ENCODE measurements around the gene TRIM6.
A peak's percentile ranks its signal among the peaks of the same experiment; 100 is the strongest.
"Not testable (repeated sequence)": the region's sequence is repeated elsewhere in the genome, so short reads cannot be mapped to it uniquely, and the experiment has no call there.

The TRIM6 gene

GRCh38 chr11:5596607-5597201, at the start of gene TRIM6:
TRIM6 (plus strand) TSS chr11:5596637; CDS start chr11:5596898, 261 bp downstream.
- peak; percentile 90 for DNase-seq

GRCh38 chr11:5547982-5548381, 48.5 kb upstream of the TRIM6 start:
- no peak for DNase-seq

- no peak for DNase-seq
Observed at GRCh38 chr11:5548440-5548839, 48.0 kb upstream of the TRIM6 start, which contains the start of gene OR52H1. OR52H1 (minus strand) TSS chr11:5548540; CDS start chr11:5545505, 3,035 bp downstream.

- DNase-seq: no peak
Observed at GRCh38 chr11:5550440-5551095, 45.9 kb upstream of the TRIM6 start.

GRCh38 chr11:5553343-5553742, 43.1 kb upstream of the TRIM6 start:
- peak; percentile 35 for DNase-seq

- no peak for DNase-seq
Observed at GRCh38 chr11:5556596-5557188, 39.7 kb upstream of the TRIM6 start.

GRCh38 chr11:5557751-5558150, 38.7 kb upstream of the TRIM6 start:
- DNase-seq: no peak

- peak; percentile 32 for DNase-seq
Observed at GRCh38 chr11:5564259-5565019, 32.0 kb upstream of the TRIM6 start.

GRCh38 chr11:5574654-5575053, 21.8 kb upstream of the TRIM6 start:
- no peak for DNase-seq

GRCh38 chr11:5575152-5575551, 21.3 kb upstream of the TRIM6 start:
- DNase-seq: no peak

- no peak for DNase-seq
Observed at GRCh38 chr11:5577101-5577500, 19.3 kb upstream of the TRIM6 start.

- DNase-seq: peak; percentile 9
Observed at GRCh38 chr11:5580577-5580976, 15.9 kb upstream of the TRIM6 start, which contains the start of gene OR52B6. OR52B6 (plus strand) TSS chr11:5580877; CDS start chr11:5580877, 0 bp downstream.

- peak; percentile 57 for DNase-seq
Observed at GRCh38 chr11:5581014-5581413, 15.4 kb upstream of the TRIM6 start.

- not testable (repeated sequence) for DNase-seq
Observed at GRCh38 chr11:5584458-5584857, 12.0 kb upstream of the TRIM6 start.

GRCh38 chr11:5589906-5590305, 6.5 kb upstream of the TRIM6 start:
- DNase-seq: not testable (repeated sequence)

GRCh38 chr11:5591613-5592012, 4.8 kb upstream of the TRIM6 start:
- peak; percentile 13 for DNase-seq

- no peak for DNase-seq
Observed at GRCh38 chr11:5592615-5593014, 3.8 kb upstream of the TRIM6 start.

- DNase-seq: no peak
Observed at GRCh38 chr11:5593146-5593545, 3.3 kb upstream of the TRIM6 start.

GRCh38 chr11:5597953-5598352, 1.5 kb downstream of the TRIM6 start:
- no peak for DNase-seq

- peak; percentile 95 for DNase-seq
Observed at GRCh38 chr11:5600374-5600851, 4.0 kb downstream of the TRIM6 start.

- not testable (repeated sequence) for DNase-seq
Observed at GRCh38 chr11:5602791-5603190, 6.4 kb downstream of the TRIM6 start.

- no peak for DNase-seq
Observed at GRCh38 chr11:5603326-5603725, 6.9 kb downstream of the TRIM6 start.

- no peak for DNase-seq
Observed at GRCh38 chr11:5604896-5605295, 8.5 kb downstream of the TRIM6 start.

Data from hematopoietic multipotent progenitor cell treated with erythropoietin and hydrocortisone succinate and interleukin-3 and kit ligand, for 4 days (in vitro differentiated cells).